ENCODE measurements around the gene RBKS. TPM values are rescaled to one million over a fixed set of nuclear protein-coding genes. Genes with fewer than 3 reads are reported as not detected.

RBKS gene
- total and polyA plus RNA-seq, 2 of the 8 experiments (the other 6 are each of a cell fraction or from before 2014, with no cell fraction given) = 1.1 to 1.5 TPM

- TF ChIP-seq RFX5 (IDR thresholded peaks at IDR 0.05; ENCODE audit: borderline replicate concordance, low read depth, low read length) (no peak), YY1 (IDR thresholded peaks at IDR 0.05; ENCODE audit: low read depth, low read length) (no peak), EZH2 (IDR thresholded peaks at IDR 0.05; ENCODE audit: low read depth, low read length, severe bottlenecking) (no peak), CREB1 (IDR thresholded peaks at IDR 0.05) (no peak), SIRT6 (IDR thresholded peaks at IDR 0.05; ENCODE audit: low read length) (no peak)
Observed at GRCh38 chr2:27797841-27798240, 92.3 kb downstream of the RBKS start (continued).

Measured in H1 (cell line).